Measurements from ENCODE around the gene OLFML2B.

The OLFML2B gene

GRCh38 chr1:162060314-162060713 lies 36.6 kb upstream of the OLFML2B start:
- H3K79me2 ChIP-seq (ENCODE audit: control insufficient read depth, low read length), result no peaks in the 10 kb centered on the region
- H3K36me3 ChIP-seq (ENCODE audit: control insufficient read depth, low read length), result no peaks in the 10 kb centered on the region
- H3K27ac ChIP-seq (ENCODE audit: low read depth, low read length), result no peak overlapping the region
- H3F3A ChIP-seq (ENCODE audit: control insufficient read depth, insufficient read depth), result no peaks in the 10 kb centered on the region
- no peaks in the 10 kb centered on the region for H4K20me1 ChIP-seq (ENCODE audit: control insufficient read depth, insufficient read depth, low read depth, low read length)
- no peak overlapping the region for H3K4me2 ChIP-seq (ENCODE audit: low read length)
- H3K9me3 ChIP-seq (ENCODE audit: control insufficient read depth, insufficient read depth, low read length), result no peaks in the 10 kb centered on the region
- H3K4me3 ChIP-seq (ENCODE audit: low read length), result no peak overlapping the region
- no peaks in the 10 kb centered on the region for H3K9me2 ChIP-seq (replicated peaks; ENCODE audit: control insufficient read depth, low read length)
- H3K27me3 ChIP-seq (ENCODE audit: control insufficient read depth, low read length), result peaks cover 7% of the 10 kb centered on the region; the same call in 1 of the 2 replicates
- TF ChIP-seq EZH2phosphoT487 (IDR thresholded peaks at IDR 0.05; ENCODE audit: borderline replicate concordance, low read length) (no peak), CTCF (IDR thresholded peaks at IDR 0.05; ENCODE audit: low read depth, low read length, poor library complexity, severe bottlenecking) (no peak)
- no peaks in the 10 kb centered on the region for H3K4me1 ChIP-seq (ENCODE audit: control insufficient read depth, low read length)

- no peak overlapping the region for H3K4me3 ChIP-seq (ENCODE audit: low read length)
- no peaks in the 10 kb centered on the region for H3K9me3 ChIP-seq (ENCODE audit: control insufficient read depth, insufficient read depth, low read length)
- H3K27ac ChIP-seq (ENCODE audit: low read depth, low read length), result no peak overlapping the region
- no peaks in the 10 kb centered on the region for H3F3A ChIP-seq (ENCODE audit: control insufficient read depth, insufficient read depth)
- no peaks in the 10 kb centered on the region for H3K79me2 ChIP-seq (ENCODE audit: control insufficient read depth, low read length)
- no peaks in the 10 kb centered on the region for H3K9me2 ChIP-seq (replicated peaks; ENCODE audit: control insufficient read depth, low read length)
- no peak overlapping the region for H3K4me2 ChIP-seq (ENCODE audit: low read length)
- H3K4me1 ChIP-seq (ENCODE audit: control insufficient read depth, low read length), result no peaks in the 10 kb centered on the region
- peaks cover 7% of the 10 kb centered on the region; the same call in 1 of the 2 replicates for H3K27me3 ChIP-seq (ENCODE audit: control insufficient read depth, low read length)
- no peaks in the 10 kb centered on the region for H3K36me3 ChIP-seq (ENCODE audit: control insufficient read depth, low read length)
- no peak for TF ChIP-seq CTCF (IDR thresholded peaks at IDR 0.05; ENCODE audit: low read depth, low read length, poor library complexity, severe bottlenecking)
- H4K20me1 ChIP-seq (ENCODE audit: control insufficient read depth, insufficient read depth, low read depth, low read length), result no peaks in the 10 kb centered on the region
These were observed 36.1 kb upstream of the OLFML2B start for GRCh38 chr1:162059721-162060120.

GRCh38 chr1:162056579-162056978 lies 32.9 kb upstream of the OLFML2B start:
- TF ChIP-seq EZH2phosphoT487 (IDR thresholded peaks at IDR 0.05; ENCODE audit: borderline replicate concordance, low read length), result no peak
- no peak for TF ChIP-seq CTCF (IDR thresholded peaks at IDR 0.05; ENCODE audit: low read depth, low read length, poor library complexity, severe bottlenecking)
- Histone ChIP-seq H3K4me2 (ENCODE audit: low read length) (no peak overlapping the region), H3K27me3 (ENCODE audit: control insufficient read depth, low read length) (no peaks in the 10 kb centered on the region), H3K4me3 (ENCODE audit: low read length) (no peak overlapping the region), H3F3A (ENCODE audit: control insufficient read depth, insufficient read depth) (no peaks in the 10 kb centered on the region), H3K9me2 (replicated peaks; ENCODE audit: control insufficient read depth, low read length) (no peaks in the 10 kb centered on the region), H3K9me3 (ENCODE audit: control insufficient read depth, insufficient read depth, low read length) (no peaks in the 10 kb centered on the region), H4K20me1 (ENCODE audit: control insufficient read depth, insufficient read depth, low read depth, low read length) (no peaks in the 10 kb centered on the region), H3K4me1 (ENCODE audit: control insufficient read depth, low read length) (no peaks in the 10 kb centered on the region), H3K36me3 (ENCODE audit: control insufficient read depth, low read length) (no peaks in the 10 kb centered on the region), H3K27ac (ENCODE audit: low read depth, low read length) (no peak overlapping the region), H3K79me2 (ENCODE audit: control insufficient read depth, low read length) (no peaks in the 10 kb centered on the region)

GRCh38 chr1:162056043-162056442 lies 32.4 kb upstream of the OLFML2B start:
- no peaks in the 10 kb centered on the region for H4K20me1 ChIP-seq (ENCODE audit: control insufficient read depth, insufficient read depth, low read depth, low read length)
- H3K27ac ChIP-seq (ENCODE audit: low read depth, low read length), result no peak overlapping the region
- H3K36me3 ChIP-seq (ENCODE audit: control insufficient read depth, low read length), result no peaks in the 10 kb centered on the region
- no peaks in the 10 kb centered on the region for H3K27me3 ChIP-seq (ENCODE audit: control insufficient read depth, low read length)
- no peaks in the 10 kb centered on the region for H3K9me2 ChIP-seq (replicated peaks; ENCODE audit: control insufficient read depth, low read length)
- TF ChIP-seq CTCF (IDR thresholded peaks at IDR 0.05; ENCODE audit: low read depth, low read length, poor library complexity, severe bottlenecking), result peak; percentile 75
- no peak for TF ChIP-seq EZH2phosphoT487 (IDR thresholded peaks at IDR 0.05; ENCODE audit: borderline replicate concordance, low read length)
- H3K79me2 ChIP-seq (ENCODE audit: control insufficient read depth, low read length), result no peaks in the 10 kb centered on the region
- no peaks in the 10 kb centered on the region for H3K9me3 ChIP-seq (ENCODE audit: control insufficient read depth, insufficient read depth, low read length)
- no peaks in the 10 kb centered on the region for H3F3A ChIP-seq (ENCODE audit: control insufficient read depth, insufficient read depth)
- no peak overlapping the region for H3K4me2 ChIP-seq (ENCODE audit: low read length)
- H3K4me1 ChIP-seq (ENCODE audit: control insufficient read depth, low read length), result no peaks in the 10 kb centered on the region
- no peak overlapping the region for H3K4me3 ChIP-seq (ENCODE audit: low read length)
